ENCODE data around the gene PNCK.

Gene PNCK

GRCh38 chrX:153628665-153629064 lies 44.9 kb downstream of the PNCK start:
- FAIRE-seq (no peak), DNase-seq (ENCODE audit: low spot score) (no peak)

GRCh38 chrX:153628129-153628528 lies 45.5 kb downstream of the PNCK start:
- FAIRE-seq (no peak), DNase-seq (ENCODE audit: low spot score) (no peak)

DNA sequence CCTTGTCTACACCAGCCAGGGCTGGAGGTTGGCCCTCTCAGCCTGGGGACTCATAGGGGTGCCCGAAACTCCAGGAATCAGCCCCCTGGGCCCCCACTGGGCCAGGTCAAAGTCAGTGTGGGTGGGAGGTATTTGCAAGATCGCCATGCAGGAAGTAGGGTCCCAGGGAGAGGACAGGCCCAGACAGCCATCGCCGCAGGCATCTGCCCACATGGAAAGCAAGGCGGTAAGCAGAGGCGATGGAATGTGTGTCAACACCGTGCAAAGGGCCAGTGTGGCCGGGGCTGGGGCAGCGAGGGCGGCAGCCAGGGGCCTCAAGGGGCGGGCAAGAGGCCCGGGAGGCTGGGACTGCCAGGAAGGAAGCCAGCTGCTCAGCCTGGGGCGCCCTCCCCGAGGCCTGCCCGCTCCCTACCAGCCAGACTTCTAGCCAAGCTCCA lies 45.9 kb downstream of the PNCK start:
- no peak for FAIRE-seq
- no peak for DNase-seq (ENCODE audit: low spot score)

- no peak for DNase-seq (ENCODE audit: low spot score)
Measured at GRCh38 chrX:153626863-153627674, 46.5 kb downstream of the PNCK start.

DNA sequence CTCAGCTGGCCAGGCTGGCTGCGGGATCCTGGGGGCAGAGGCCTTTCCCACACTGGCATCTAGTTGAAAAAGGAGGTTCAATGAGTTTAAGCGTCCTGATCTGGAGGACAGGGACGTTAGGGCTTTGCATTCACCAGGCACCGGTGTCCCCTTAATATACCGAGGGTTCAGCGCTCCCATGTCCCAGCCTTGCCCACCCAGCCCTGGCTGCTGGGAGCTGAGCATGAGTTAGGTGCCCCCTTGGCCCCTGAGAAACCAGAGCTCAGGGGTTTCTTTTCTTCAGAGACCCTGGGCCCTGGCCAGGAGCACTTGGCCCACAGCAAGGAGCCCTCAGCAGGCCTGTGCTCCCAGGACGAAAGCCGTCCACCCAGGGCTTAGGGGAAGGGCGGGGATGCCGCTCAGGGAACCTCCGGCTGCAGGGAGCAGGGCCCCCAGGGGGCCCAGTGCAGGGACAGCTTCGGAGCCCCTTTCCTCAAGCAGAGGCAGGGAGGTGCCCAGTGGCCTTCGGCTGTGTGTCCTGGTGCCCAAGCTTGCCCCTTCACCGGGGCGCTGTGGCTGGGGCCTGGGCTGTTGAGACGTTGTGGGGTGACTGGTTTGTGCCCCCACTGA lies 47.5 kb downstream of the PNCK start:
- DNase-seq (ENCODE audit: low spot score): no peak
- no peak for FAIRE-seq

More at GRCh38 chrX:153626863-153627674, 46.5 kb downstream of the PNCK start:
- no peak for FAIRE-seq

GRCh38 chrX:153625271-153626024 lies 48.2 kb downstream of the PNCK start:
- no peak for FAIRE-seq
- DNase-seq (ENCODE audit: low spot score): no peak

DNA sequence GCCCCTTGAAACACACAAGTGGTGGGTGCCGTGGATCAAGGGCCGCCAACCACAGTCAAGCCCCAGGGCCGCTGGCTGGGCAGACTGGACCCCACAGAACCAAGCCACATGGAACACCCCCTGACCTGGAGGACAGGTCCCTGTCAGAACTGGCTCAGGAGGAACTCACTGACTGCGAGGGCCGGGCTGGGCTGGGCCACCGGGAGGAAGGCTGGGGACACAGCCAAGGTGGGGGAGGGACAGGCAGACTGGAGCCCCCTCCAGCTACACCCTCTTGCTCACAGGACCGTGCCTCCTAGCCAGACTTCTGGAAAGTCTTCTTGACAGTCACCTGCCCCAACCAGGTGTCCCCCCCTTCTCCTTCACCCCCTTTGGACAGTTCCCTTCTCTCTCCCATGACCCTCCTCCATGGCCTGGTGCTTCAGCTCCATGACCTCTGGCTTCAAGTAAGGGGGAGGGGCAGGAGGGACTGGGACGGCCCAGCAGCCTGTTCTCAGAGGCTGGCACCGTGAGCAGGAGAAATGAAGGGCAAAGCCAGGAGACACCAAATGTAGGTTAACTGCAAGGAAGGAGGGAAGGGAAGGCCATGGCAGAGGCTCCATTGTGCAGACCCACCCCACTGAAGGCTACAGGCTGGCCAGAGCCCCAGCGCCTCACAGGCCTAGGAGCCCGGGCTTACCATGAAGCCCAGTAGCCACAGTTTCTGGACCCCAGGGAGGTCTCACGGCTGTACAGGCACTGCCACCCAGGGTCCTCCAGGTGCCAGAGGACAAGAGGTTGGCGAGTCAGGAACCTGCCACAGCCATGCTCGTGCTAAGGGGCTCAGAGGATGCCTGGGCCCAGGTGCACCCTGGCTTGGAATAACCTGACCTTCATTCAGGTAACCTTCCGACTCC lies 49.2 kb downstream of the PNCK start:
- FAIRE-seq (no peak), DNase-seq (ENCODE audit: low spot score) (no peak)

DNA sequence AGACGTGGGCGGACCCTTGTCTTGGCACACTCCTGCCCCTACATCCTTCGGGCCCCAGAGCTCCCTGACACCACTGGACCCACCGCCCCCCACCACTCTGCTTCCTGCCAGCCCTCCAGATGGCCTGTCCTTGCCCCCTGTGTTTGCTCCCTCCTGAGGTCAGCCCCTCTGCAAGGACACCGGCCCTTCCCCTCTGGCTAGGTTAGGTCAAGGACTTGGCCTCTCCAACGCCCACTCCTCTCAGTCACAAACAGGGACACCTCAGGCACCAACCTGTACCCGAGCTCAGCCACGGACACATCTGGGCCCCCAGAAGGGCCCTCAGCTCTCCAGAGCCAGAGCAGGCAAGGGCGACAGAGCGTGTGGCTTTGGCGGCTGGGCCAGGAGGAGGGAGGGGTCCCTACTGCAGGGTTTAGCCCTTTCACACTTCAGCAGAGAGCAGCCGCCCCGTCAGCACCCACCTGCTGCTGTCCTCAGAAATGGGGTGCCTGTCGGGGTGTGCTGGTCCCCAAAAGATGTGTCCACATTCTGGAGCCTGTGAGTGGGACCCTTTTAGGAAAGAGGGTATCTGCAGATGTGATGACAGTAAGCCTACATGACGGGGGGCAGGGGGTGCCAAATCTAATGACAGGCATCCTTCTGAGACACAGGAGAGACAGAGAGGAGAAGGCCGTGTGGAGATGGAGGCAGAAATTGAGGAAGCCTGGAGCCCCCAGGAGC lies 50.1 kb downstream of the PNCK start:
- no peak for DNase-seq (ENCODE audit: low spot score)
- no peak for FAIRE-seq

DNA sequence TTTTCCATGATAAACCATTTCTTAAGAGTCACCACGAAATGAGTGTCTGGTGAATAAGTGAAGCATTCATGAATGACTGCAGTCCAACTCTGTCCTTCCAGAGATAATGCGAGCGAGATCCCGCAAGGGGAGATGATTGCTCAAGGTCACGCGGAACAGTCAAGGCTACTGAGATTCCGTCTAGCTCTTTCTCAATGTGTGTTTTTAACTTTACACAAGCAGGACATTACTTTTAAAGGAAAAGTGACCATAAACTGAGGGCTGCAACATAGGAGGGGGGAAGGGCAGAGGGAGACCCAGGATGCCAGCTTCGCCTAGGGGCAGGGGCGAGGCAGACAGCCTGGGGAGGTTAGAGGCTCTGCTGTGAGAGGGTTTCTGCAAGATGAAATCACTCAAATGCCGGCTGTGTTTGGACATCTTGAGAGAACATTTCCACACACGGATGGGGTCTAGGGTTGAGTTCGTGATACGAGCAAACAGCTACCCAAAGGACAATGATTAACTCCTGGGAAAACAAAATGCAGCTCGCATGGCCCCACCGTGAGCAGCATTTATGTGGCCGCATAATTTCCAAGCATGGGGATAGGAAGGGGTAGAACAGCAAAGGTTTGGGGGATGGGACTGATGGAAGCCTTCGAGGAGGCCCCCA lies 50.8 kb downstream of the PNCK start:
- FAIRE-seq (no peak), DNase-seq (ENCODE audit: low spot score) (no peak)

DNA sequence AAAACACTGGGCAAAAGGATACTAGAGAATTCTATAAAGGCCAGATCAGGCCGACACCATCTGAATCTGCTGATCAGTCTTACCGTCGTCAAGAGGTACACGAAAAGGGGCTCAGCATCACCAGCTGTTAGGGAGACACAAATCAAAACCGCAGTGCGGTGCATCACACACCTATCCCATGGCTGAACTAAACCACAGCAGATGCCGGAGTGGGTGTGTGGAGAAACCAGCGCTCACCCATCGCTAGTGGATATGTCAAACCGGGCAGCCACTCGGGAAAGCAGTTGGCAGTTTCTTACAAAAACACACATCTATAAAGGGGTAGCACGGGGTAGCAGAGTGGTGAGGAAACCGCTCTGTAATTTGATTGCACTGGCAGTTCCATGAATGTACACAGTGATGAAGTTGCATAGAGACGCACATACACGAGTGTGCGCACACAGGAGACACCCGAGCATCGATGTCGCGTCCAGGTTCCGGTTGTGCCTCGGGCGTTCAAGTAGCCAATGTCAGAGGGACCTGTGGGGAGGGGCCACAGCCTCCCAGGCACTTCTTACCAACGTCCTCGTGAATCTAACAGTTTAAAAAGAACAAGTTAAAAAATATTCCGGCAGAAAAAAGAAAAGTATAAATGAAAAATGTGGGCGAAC lies 51.5 kb downstream of the PNCK start:
- no peak for FAIRE-seq
- DNase-seq (ENCODE audit: low spot score): no peak

DNA sequence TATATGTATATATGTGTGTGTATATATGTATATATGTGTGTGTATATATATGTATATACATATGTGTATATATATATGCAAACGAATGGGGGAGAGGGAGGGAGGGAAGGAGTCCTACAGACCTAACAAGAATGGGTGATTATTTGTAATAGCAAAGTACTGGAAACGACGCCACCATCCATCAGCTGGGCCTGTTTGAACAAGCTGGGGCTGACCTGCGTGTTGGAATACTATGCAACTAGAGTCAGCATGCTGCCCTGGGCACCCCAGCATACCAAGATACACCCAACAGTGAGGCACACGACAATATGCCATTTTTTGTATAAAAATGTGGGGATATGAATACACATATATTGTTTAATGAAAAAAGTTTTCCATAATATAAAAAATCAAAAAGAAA lies 53.0 kb downstream of the PNCK start:
- no peak for FAIRE-seq
- DNase-seq (ENCODE audit: low spot score): no peak
